Ovary (tissue), 3 donors: Measurements from ENCODE around the gene ARFGEF3.

ENCODE experiments used
- EP300 ChIP-seq: sonication (generic); formaldehyde crosslinking; IDR thresholded peaks from one replicate; pipeline ENCODE4 v1.6.1; 2017; ENCODE audit warnings: antibody characterized with exemption
- POLR2A ChIP-seq: fragments of 450-650 bp; IDR thresholded peaks from one replicate; pipeline ENCODE4 v1.6.1; 2017; ENCODE audit warnings: antibody characterized with exemption, mild to moderate bottlenecking, moderate library complexity
- TF ChIP-seq, protein P1 (sequence below), 3 donors: fragments of 450-650 bp in 2 of 3; fragments of 200-600 bp in 1 of 3; IDR thresholded peaks; one replicate each; pipeline versions ENCODE4 v1.5.1 to v1.8.0; 2016 to 2022; ENCODE audit warnings: antibody characterized with exemption in 3 of 3, mild to moderate bottlenecking in 1 of 3
- donor health status: DM: no; HTN: no; CAD: no.

DNA sequence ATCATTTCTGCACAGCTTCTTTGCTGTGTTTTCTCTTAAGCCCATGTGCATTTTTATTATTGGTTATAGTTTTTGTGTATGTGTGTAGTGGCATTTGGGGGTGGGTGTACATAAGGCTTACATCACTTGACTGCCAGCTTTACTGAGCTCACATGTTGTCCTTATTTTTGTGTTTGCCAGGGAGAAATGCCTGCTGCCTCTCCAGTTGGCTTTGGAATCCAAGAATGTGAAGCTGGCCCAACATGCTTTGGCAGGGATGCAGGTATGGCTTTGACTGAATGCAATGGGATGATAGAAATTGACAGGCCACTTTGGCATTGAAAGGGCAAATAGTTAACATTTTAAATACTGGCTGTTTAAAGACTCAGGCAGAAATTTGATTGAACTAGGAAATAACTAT, 45.1 kb downstream of the ARFGEF3 start:
- TF ChIP-seq, protein P1, sequence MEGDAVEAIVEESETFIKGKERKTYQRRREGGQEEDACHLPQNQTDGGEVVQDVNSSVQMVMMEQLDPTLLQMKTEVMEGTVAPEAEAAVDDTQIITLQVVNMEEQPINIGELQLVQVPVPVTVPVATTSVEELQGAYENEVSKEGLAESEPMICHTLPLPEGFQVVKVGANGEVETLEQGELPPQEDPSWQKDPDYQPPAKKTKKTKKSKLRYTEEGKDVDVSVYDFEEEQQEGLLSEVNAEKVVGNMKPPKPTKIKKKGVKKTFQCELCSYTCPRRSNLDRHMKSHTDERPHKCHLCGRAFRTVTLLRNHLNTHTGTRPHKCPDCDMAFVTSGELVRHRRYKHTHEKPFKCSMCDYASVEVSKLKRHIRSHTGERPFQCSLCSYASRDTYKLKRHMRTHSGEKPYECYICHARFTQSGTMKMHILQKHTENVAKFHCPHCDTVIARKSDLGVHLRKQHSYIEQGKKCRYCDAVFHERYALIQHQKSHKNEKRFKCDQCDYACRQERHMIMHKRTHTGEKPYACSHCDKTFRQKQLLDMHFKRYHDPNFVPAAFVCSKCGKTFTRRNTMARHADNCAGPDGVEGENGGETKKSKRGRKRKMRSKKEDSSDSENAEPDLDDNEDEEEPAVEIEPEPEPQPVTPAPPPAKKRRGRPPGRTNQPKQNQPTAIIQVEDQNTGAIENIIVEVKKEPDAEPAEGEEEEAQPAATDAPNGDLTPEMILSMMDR (IDR thresholded peaks at IDR 0.05), result no peak
- TF ChIP-seq POLR2A (no peak), EP300 (no peak)
